ENCODE measurements around the gene EFCAB6.

- TF ChIP-seq POU2F2 (IDR thresholded peaks at IDR 0.05; ENCODE audit: low read depth, low read length) (no peak), TAF1 (IDR thresholded peaks at IDR 0.05; ENCODE audit: low read depth, low read length) (no peak)
These were observed 320.9 kb downstream of the EFCAB6 start for GRCh38 chr22:43491177-43491576.

Data from GM12891 (cell line).